Karpas-422 (cell line): Measurements from ENCODE around the gene ANO4. TPM values are rescaled to one million over a fixed set of nuclear protein-coding genes. Genes with fewer than 3 reads are reported as not detected.

Experiments used
- DNase-seq: peaks from one replicate; pipeline ENCODE4 v3.0.0-alpha.2; 2015
- H2AFZ ChIP-seq: fragments of 200-600 bp; sonication (generic); 2 replicates; pipeline ENCODE4 v1.6.1; 2014; ENCODE audit warnings: antibody characterized with exemption, low read length, mixed read lengths
- H3K27ac ChIP-seq: fragments of 200-600 bp; sonication (generic); 2 replicates; pipeline ENCODE4 v1.5.1; 2014; ENCODE audit warnings: mild to moderate bottlenecking, low read length, moderate library complexity
- H3K27me3 ChIP-seq: fragments of 200-600 bp; sonication (generic); 2 replicates; pipeline ENCODE4 v1.6.1; 2014; ENCODE audit warnings: low read length, mixed read lengths
- H3K36me3 ChIP-seq: fragments of 200-600 bp; sonication (generic); 2 replicates; pipeline ENCODE4 v1.6.1; 2014; ENCODE audit warnings: low read length, mixed read lengths; ENCODE audit not compliant: insufficient read depth
- H3K4me1 ChIP-seq: fragments of 200-600 bp; sonication (generic); 2 replicates; pipeline ENCODE4 v1.6.1; 2014; ENCODE audit warnings: mild to moderate bottlenecking, low read length, mixed read lengths
- H3K4me2 ChIP-seq: fragments of 200-600 bp; sonication (generic); 2 replicates; pipeline ENCODE4 v1.6.1; 2014; ENCODE audit warnings: low read length, low read depth, mild to moderate bottlenecking; ENCODE audit not compliant: poor library complexity, severe bottlenecking
- H3K4me3 ChIP-seq: fragments of 200-600 bp; sonication (generic); 2 replicates; pipeline ENCODE4 v1.5.1; 2014; ENCODE audit warnings: mild to moderate bottlenecking, antibody characterized with exemption, low read length, mixed read lengths
- H3K79me2 ChIP-seq: fragments of 200-600 bp; sonication (generic); 2 replicates; pipeline ENCODE4 v1.6.1; 2014; ENCODE audit warnings: mild to moderate bottlenecking, low read length, mixed read lengths
- H3K9ac ChIP-seq: fragments of 200-600 bp; sonication (generic); 2 replicates; pipeline ENCODE4 v1.6.0; 2014; ENCODE audit warnings: low read length
- H3K9me2 ChIP-seq: fragments of 200-600 bp; sonication (generic), shearing (Covaris generic); replicated peaks from 2 replicates; pipeline ENCODE4 v1.6.0; 2014; ENCODE audit warnings: mild to moderate bottlenecking, low read length, moderate library complexity; ENCODE audit not compliant: insufficient read depth
- H3K9me3 ChIP-seq: fragments of 300-700, 200-600 bp; sonication (generic); 2 replicates; pipeline ENCODE4 v1.6.1; 2014; ENCODE audit warnings: low read length, mixed read lengths
- H4K20me1 ChIP-seq: fragments of 200-600 bp; sonication (generic); 2 replicates; pipeline ENCODE4 v1.6.1; 2014; ENCODE audit warnings: mild to moderate bottlenecking, antibody characterized with exemption, low read length, low read depth; ENCODE audit not compliant: insufficient read depth
- total RNA-seq: library from RNA; depleted of rRNA; stranded (reverse); fragments of >200 nt; shearing (Covaris generic); gene quantifications from 2 replicates; pipeline ENCODE4 v1.2.3, GENCODE V29; 2014; ENCODE audit warnings: low replicate concordance

Gene ANO4
- total RNA-seq, 1 experiment from 2014 or later, result not detected

- H3K4me3 ChIP-seq, result no peak overlapping the region
- H3K36me3 ChIP-seq, result no peaks in the 10 kb centered on the region
- H3K9ac ChIP-seq, result no peak overlapping the region
- H3K9me3 ChIP-seq, result no peaks in the 10 kb centered on the region
- H3K4me1 ChIP-seq, result no peaks in the 10 kb centered on the region
- no peaks in the 10 kb centered on the region for H4K20me1 ChIP-seq
- no peaks in the 10 kb centered on the region for H3K9me2 ChIP-seq
- H3K4me2 ChIP-seq, result no peak overlapping the region
- no peak overlapping the region for H2AFZ ChIP-seq
- DNase-seq, result no peak
- no peak overlapping the region for H3K27ac ChIP-seq
- H3K27me3 ChIP-seq, result no peaks in the 10 kb centered on the region
- H3K79me2 ChIP-seq, result no peaks in the 10 kb centered on the region
Measured at GRCh38 chr12:101097829-101098580, 303.4 kb downstream of the ANO4 start.

GRCh38 chr12:101107032-101107763 lies 312.6 kb downstream of the ANO4 start:
- no peak for DNase-seq
- no peaks in the 10 kb centered on the region for H3K79me2 ChIP-seq
- H3K9ac ChIP-seq, result no peak overlapping the region
- no peaks in the 10 kb centered on the region for H3K4me1 ChIP-seq
- no peak overlapping the region for H3K4me3 ChIP-seq
- H3K4me2 ChIP-seq, result no peak overlapping the region
- no peak overlapping the region for H2AFZ ChIP-seq
- no peak overlapping the region for H3K27ac ChIP-seq
- H4K20me1 ChIP-seq, result no peaks in the 10 kb centered on the region
- no peaks in the 10 kb centered on the region for H3K27me3 ChIP-seq
- no peaks in the 10 kb centered on the region for H3K9me2 ChIP-seq
- no peaks in the 10 kb centered on the region for H3K36me3 ChIP-seq
- H3K9me3 ChIP-seq, result no peaks in the 10 kb centered on the region

- Histone ChIP-seq H3K27ac (no peak overlapping the region), H3K79me2 (no peaks in the 10 kb centered on the region), H3K9me2 (no peaks in the 10 kb centered on the region), H4K20me1 (no peaks in the 10 kb centered on the region), H3K9ac (no peak overlapping the region), H3K9me3 (no peaks in the 10 kb centered on the region), H3K4me1 (no peaks in the 10 kb centered on the region), H3K27me3 (no peaks in the 10 kb centered on the region), H3K4me3 (no peak overlapping the region), H3K4me2 (no peak overlapping the region), H2AFZ (no peak overlapping the region), H3K36me3 (no peaks in the 10 kb centered on the region)
- peak; percentile 48 for DNase-seq
Measured at GRCh38 chr12:101108130-101108529, 313.6 kb downstream of the ANO4 start.

GRCh38 chr12:101110866-101111265 lies 316.3 kb downstream of the ANO4 start:
- H3K4me1 ChIP-seq, result no peaks in the 10 kb centered on the region
- no peaks in the 10 kb centered on the region for H3K36me3 ChIP-seq
- H4K20me1 ChIP-seq, result no peaks in the 10 kb centered on the region
- no peak for DNase-seq
- no peaks in the 10 kb centered on the region for H3K79me2 ChIP-seq
- H3K27me3 ChIP-seq, result no peaks in the 10 kb centered on the region
- H3K4me2 ChIP-seq, result no peak overlapping the region
- H2AFZ ChIP-seq, result no peak overlapping the region
- no peaks in the 10 kb centered on the region for H3K9me2 ChIP-seq
- no peak overlapping the region for H3K27ac ChIP-seq
- H3K9ac ChIP-seq, result no peak overlapping the region
- no peak overlapping the region for H3K4me3 ChIP-seq
- no peaks in the 10 kb centered on the region for H3K9me3 ChIP-seq

GRCh38 chr12:101111441-101111840 lies 316.9 kb downstream of the ANO4 start:
- no peak overlapping the region for H2AFZ ChIP-seq
- no peaks in the 10 kb centered on the region for H3K36me3 ChIP-seq
- no peak overlapping the region for H3K27ac ChIP-seq
- no peaks in the 10 kb centered on the region for H3K27me3 ChIP-seq
- H3K4me3 ChIP-seq, result no peak overlapping the region
- no peaks in the 10 kb centered on the region for H3K9me3 ChIP-seq
- no peaks in the 10 kb centered on the region for H3K4me1 ChIP-seq
- no peaks in the 10 kb centered on the region for H3K9me2 ChIP-seq
- no peaks in the 10 kb centered on the region for H4K20me1 ChIP-seq
- DNase-seq, result no peak
- H3K4me2 ChIP-seq, result no peak overlapping the region
- no peak overlapping the region for H3K9ac ChIP-seq
- no peaks in the 10 kb centered on the region for H3K79me2 ChIP-seq

GRCh38 chr12:101115326-101115725 lies 320.8 kb downstream of the ANO4 start:
- Histone ChIP-seq H3K36me3 (no peaks in the 10 kb centered on the region), H3K27ac (no peak overlapping the region), H3K9me2 (no peaks in the 10 kb centered on the region), H3K4me1 (no peaks in the 10 kb centered on the region), H3K9ac (no peak overlapping the region), H4K20me1 (no peaks in the 10 kb centered on the region), H3K9me3 (no peaks in the 10 kb centered on the region), H3K4me3 (no peak overlapping the region), H3K4me2 (no peak overlapping the region), H2AFZ (no peak overlapping the region), H3K79me2 (no peaks in the 10 kb centered on the region), H3K27me3 (no peaks in the 10 kb centered on the region)
- no peak for DNase-seq

GRCh38 chr12:101116911-101117310 lies 322.3 kb downstream of the ANO4 start:
- Histone ChIP-seq H3K36me3 (no peaks in the 10 kb centered on the region), H3K27me3 (no peaks in the 10 kb centered on the region), H2AFZ (no peak overlapping the region), H3K9ac (no peak overlapping the region), H3K9me3 (no peaks in the 10 kb centered on the region), H3K4me1 (no peaks in the 10 kb centered on the region), H3K27ac (no peak overlapping the region), H3K4me3 (no peak overlapping the region), H3K9me2 (no peaks in the 10 kb centered on the region), H3K4me2 (no peak overlapping the region), H3K79me2 (no peaks in the 10 kb centered on the region), H4K20me1 (no peaks in the 10 kb centered on the region)
- no peak for DNase-seq

GRCh38 chr12:101117842-101118241 lies 323.3 kb downstream of the ANO4 start:
- Histone ChIP-seq H3K4me3 (no peak overlapping the region), H3K36me3 (no peaks in the 10 kb centered on the region), H3K4me2 (no peak overlapping the region), H3K79me2 (no peaks in the 10 kb centered on the region), H3K27me3 (no peaks in the 10 kb centered on the region), H4K20me1 (no peaks in the 10 kb centered on the region), H3K4me1 (no peaks in the 10 kb centered on the region), H2AFZ (no peak overlapping the region), H3K9me3 (no peaks in the 10 kb centered on the region), H3K27ac (no peak overlapping the region), H3K9me2 (no peaks in the 10 kb centered on the region), H3K9ac (no peak overlapping the region)
- DNase-seq, result no peak
